Measurements from ENCODE around the gene GRIN3B.
A peak's percentile ranks its signal among the peaks of the same experiment; 100 is the strongest.

GRIN3B gene

DNA sequence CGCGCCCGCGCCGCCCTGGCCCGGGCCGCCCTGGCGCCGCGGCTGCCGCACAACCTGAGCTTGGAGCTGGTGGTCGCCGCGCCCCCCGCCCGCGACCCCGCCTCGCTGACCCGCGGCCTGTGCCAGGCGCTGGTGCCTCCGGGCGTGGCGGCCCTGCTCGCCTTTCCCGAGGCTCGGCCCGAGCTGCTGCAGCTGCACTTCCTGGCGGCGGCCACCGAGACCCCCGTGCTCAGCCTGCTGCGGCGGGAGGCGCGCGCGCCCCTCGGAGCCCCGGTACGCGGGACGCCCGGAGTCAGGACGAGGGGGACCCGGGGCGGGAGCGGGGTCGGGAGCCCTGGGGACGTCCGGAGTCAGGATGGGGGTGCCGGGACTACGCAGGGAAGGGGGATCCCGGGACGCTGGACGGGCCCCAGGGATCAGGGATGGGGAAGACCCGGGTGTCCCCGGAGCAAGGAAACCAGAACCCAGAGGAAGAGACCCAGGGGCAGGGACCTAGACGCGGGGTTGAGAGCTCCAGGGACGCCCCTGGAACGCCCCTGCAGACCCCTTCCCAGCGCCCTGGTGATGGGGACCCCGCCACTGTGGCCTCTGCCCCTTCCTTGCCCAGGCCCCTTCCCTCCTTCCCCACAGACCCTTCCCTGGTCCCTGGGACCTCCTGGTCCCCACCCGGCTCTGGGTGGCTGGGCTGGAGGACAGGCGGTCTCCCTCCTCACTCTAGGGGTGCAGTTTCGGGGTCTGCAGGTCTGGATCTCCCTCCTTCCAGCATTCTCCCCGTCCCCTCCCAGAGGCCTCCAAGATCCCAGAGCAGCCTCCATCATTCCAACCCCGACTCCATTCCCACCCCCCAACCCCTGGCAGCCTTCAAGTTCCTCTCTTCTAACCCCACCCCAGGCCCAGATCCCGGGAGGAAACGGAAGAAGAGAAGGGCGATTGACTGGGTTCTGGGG lies 645 bp downstream of the GRIN3B start:
- TF ChIP-seq, protein P1, sequence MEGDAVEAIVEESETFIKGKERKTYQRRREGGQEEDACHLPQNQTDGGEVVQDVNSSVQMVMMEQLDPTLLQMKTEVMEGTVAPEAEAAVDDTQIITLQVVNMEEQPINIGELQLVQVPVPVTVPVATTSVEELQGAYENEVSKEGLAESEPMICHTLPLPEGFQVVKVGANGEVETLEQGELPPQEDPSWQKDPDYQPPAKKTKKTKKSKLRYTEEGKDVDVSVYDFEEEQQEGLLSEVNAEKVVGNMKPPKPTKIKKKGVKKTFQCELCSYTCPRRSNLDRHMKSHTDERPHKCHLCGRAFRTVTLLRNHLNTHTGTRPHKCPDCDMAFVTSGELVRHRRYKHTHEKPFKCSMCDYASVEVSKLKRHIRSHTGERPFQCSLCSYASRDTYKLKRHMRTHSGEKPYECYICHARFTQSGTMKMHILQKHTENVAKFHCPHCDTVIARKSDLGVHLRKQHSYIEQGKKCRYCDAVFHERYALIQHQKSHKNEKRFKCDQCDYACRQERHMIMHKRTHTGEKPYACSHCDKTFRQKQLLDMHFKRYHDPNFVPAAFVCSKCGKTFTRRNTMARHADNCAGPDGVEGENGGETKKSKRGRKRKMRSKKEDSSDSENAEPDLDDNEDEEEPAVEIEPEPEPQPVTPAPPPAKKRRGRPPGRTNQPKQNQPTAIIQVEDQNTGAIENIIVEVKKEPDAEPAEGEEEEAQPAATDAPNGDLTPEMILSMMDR (IDR thresholded peaks at IDR 0.05; ENCODE audit: low read depth, low read length): no peak
- no peak for DNase-seq (ENCODE audit: extremely low read depth, low read depth)

DNA sequence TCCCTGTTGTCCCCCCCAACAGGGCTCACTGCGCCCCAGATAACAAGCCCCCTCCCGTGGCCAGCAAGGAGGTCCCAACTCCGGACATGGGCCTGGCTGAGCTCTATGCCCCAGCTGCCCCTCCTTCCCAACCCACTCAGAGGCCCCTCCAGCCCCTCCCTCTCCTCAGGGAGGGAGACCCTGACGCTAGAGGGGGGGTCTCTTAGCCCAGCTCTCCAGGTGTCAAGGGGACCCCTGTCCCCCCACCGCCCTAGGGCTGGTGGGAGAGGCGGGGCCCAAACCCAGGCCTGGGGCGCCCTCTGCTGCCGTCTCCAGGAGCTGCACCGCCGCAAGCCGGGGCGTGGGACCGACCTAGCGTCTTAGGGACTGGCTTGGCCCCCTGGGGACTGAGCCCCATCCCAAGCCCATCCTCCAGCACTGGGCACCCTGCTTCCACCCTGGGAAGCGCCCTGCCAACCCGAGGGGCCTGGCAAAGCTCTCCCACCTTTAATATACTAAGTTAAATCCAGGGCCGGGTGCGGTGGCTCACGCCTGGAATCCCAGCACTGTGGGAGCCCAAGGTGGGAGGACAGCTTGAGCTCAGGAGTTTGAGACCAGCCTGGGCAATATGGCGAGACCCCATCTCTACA lies 1.4 kb downstream of the GRIN3B start:
- TF ChIP-seq, protein P1 (IDR thresholded peaks at IDR 0.05; ENCODE audit: low read depth, low read length): peak; percentile 80
- no peak for DNase-seq (ENCODE audit: extremely low read depth, low read depth)

DNA sequence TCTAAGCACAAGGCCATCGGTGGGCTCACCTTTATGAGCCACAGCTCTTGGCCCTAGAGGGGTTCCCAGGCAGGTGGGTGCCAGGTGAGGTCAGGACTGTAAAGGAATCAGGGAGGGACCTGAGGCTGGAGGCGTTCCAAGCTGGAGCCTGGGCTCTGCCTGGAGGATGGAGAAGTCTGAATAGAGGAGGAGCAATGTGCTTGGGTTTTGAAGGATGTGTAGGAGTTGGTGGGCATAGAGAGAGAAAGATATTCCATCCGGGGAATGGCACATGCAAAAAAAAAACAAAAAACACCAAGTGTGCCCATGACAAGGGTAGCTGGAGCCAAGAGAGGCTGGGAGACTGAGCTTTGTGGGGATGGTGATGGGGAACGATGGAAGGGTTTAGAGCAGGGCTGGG lies 2.4 kb downstream of the GRIN3B start:
- TF ChIP-seq, protein P1 (IDR thresholded peaks at IDR 0.05; ENCODE audit: low read depth, low read length): no peak

DNA sequence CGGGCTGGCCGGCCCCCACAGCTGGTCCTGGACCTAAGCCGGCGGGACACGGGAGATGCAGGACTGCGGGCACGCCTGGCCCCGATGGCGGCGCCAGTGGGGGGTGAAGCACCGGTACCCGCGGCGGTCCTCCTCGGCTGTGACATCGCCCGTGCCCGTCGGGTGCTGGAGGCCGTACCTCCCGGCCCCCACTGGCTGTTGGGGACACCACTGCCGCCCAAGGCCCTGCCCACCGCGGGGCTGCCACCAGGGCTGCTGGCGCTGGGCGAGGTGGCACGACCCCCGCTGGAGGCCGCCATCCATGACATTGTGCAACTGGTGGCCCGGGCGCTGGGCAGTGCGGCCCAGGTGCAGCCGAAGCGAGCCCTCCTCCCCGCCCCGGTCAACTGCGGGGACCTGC lies 3.1 kb downstream of the GRIN3B start:
- TF ChIP-seq, protein P1 (IDR thresholded peaks at IDR 0.05; ENCODE audit: low read depth, low read length): no peak

More for the DNA sequence above, 2.4 kb downstream of the GRIN3B start:
- DNase-seq (ENCODE audit: extremely low read depth, low read depth): no peak

DNA sequence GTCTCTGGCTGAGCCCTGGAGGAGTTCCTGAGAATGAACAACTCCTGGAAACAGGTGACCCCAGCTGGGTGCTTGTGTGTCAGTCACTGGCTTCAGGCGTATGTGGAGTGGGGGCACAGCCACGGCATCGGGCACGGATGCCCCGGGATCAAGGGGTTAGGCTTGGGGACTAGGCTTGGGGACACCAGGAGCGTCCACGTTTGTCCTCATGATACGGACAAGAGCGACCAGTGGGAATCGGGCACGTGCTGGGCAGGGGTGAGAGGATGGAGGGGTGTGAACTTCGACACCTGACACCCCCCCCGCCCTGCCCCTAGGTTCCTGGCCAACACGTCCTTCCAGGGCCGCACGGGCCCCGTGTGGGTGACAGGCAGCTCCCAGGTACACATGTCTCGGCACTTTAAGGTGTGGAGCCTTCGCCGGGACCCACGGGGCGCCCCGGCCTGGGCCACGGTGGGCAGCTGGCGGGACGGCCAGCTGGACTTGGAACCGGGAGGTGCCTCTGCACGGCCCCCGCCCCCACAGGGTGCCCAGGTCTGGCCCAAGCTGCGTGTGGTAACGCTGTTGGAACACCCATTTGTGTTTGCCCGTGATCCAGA lies 4.1 kb downstream of the GRIN3B start:
- TF ChIP-seq, protein P1 (IDR thresholded peaks at IDR 0.05; ENCODE audit: low read depth, low read length): no peak
- no peak for DNase-seq (ENCODE audit: extremely low read depth, low read depth)

More for the DNA sequence above, 3.1 kb downstream of the GRIN3B start:
- DNase-seq (ENCODE audit: extremely low read depth, low read depth): no peak

DNA sequence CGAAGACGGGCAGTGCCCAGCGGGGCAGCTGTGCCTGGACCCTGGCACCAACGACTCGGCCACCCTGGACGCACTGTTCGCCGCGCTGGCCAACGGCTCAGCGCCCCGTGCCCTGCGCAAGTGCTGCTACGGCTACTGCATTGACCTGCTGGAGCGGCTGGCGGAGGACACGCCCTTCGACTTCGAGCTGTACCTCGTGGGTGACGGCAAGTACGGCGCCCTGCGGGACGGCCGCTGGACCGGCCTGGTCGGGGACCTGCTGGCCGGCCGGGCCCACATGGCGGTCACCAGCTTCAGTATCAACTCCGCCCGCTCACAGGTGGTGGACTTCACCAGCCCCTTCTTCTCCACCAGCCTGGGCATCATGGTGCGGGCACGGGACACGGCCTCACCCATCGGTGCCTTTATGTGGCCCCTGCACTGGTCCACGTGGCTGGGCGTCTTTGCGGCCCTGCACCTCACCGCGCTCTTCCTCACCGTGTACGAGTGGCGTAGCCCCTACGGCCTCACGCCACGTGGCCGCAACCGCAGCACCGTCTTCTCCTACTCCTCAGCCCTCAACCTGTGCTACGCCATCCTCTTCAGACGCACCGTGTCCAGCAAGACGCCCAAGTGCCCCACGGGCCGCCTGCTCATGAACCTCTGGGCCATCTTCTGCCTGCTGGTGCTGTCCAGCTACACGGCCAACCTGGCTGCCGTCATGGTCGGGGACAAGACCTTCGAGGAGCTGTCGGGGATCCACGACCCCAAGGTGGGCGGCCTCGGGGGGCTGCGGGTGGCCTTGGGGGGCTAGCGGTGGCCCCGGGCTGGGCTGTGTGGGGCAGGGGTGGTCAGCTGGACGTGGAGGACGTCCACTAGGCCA lies 4.8 kb downstream of the GRIN3B start:
- DNase-seq (ENCODE audit: extremely low read depth, low read depth): no peak
- TF ChIP-seq, protein P1 (IDR thresholded peaks at IDR 0.05; ENCODE audit: low read depth, low read length): no peak
